ENCODE measurements around the gene DOCK2. TPM values are rescaled to one million over a fixed set of nuclear protein-coding genes. Genes with fewer than 3 reads are reported as not detected.
A peak's percentile ranks its signal among the peaks of the same experiment; 100 is the strongest.

DOCK2 gene
- total RNA-seq, 1 donor from 2014 or later = 21.6 TPM

GRCh38 chr5:169905017-169905416, 267.9 kb downstream of the DOCK2 start:
- DNase-seq (ENCODE audit: low spot score) = no peak

- DNase-seq (ENCODE audit: low spot score) = no peak
Measured at GRCh38 chr5:169906745-169907649, 269.9 kb downstream of the DOCK2 start.

- no peak for DNase-seq (ENCODE audit: low spot score)
Measured at GRCh38 chr5:169908864-169909263, 271.8 kb downstream of the DOCK2 start.

- DNase-seq (ENCODE audit: low spot score) = no peak
Measured at GRCh38 chr5:169909945-169910344, 272.9 kb downstream of the DOCK2 start.

- no peak for DNase-seq (ENCODE audit: low spot score)
Measured at GRCh38 chr5:169910393-169910792, 273.3 kb downstream of the DOCK2 start.

GRCh38 chr5:169911448-169912212, 274.6 kb downstream of the DOCK2 start:
- DNase-seq (ENCODE audit: low spot score) = no peak

- no peak for DNase-seq (ENCODE audit: low spot score)
Measured at GRCh38 chr5:169913479-169913878, 276.4 kb downstream of the DOCK2 start.

GRCh38 chr5:169914766-169915165, 277.7 kb downstream of the DOCK2 start:
- DNase-seq (ENCODE audit: low spot score) = peak; percentile 13

- DNase-seq (ENCODE audit: low spot score) = no peak
Measured at GRCh38 chr5:169917500-169917899, 280.4 kb downstream of the DOCK2 start.

- no peak for DNase-seq (ENCODE audit: low spot score)
Measured at GRCh38 chr5:169918228-169918627, 281.2 kb downstream of the DOCK2 start.

- DNase-seq (ENCODE audit: low spot score) = no peak
Measured at GRCh38 chr5:169920474-169920873, 283.4 kb downstream of the DOCK2 start.

- no peak for DNase-seq (ENCODE audit: low spot score)
Measured at GRCh38 chr5:169921384-169921783, 284.3 kb downstream of the DOCK2 start.

GRCh38 chr5:169921949-169922348, 284.9 kb downstream of the DOCK2 start:
- DNase-seq (ENCODE audit: low spot score) = no peak

GRCh38 chr5:169922474-169922873, 285.4 kb downstream of the DOCK2 start:
- DNase-seq (ENCODE audit: low spot score) = no peak

- DNase-seq (ENCODE audit: low spot score) = no peak
Measured at GRCh38 chr5:169923988-169924387, 286.9 kb downstream of the DOCK2 start.

GRCh38 chr5:169933127-169933526, 296.1 kb downstream of the DOCK2 start:
- DNase-seq (ENCODE audit: low spot score) = no peak

GRCh38 chr5:169933616-169934015, 296.5 kb downstream of the DOCK2 start:
- DNase-seq (ENCODE audit: low spot score) = no peak

GRCh38 chr5:169934990-169935389, 297.9 kb downstream of the DOCK2 start:
- DNase-seq (ENCODE audit: low spot score) = no peak

- no peak for DNase-seq (ENCODE audit: low spot score)
Measured at GRCh38 chr5:169935762-169936161, 298.7 kb downstream of the DOCK2 start.

- DNase-seq (ENCODE audit: low spot score) = no peak
Measured at GRCh38 chr5:169938439-169938838, 301.4 kb downstream of the DOCK2 start.

- DNase-seq (ENCODE audit: low spot score) = no peak
Measured at GRCh38 chr5:169939731-169940130, 302.7 kb downstream of the DOCK2 start.

- no peak for DNase-seq (ENCODE audit: low spot score)
Measured at GRCh38 chr5:169941542-169941941, 304.5 kb downstream of the DOCK2 start.

GRCh38 chr5:169942181-169942580, 305.1 kb downstream of the DOCK2 start:
- no peak for DNase-seq (ENCODE audit: low spot score)
